ENCODE data around the gene C1orf159.
"Not testable (repeated sequence)": the region's sequence is repeated elsewhere in the genome, so short reads cannot be mapped to it uniquely, and the experiment has no call there.

Gene C1orf159

DNA sequence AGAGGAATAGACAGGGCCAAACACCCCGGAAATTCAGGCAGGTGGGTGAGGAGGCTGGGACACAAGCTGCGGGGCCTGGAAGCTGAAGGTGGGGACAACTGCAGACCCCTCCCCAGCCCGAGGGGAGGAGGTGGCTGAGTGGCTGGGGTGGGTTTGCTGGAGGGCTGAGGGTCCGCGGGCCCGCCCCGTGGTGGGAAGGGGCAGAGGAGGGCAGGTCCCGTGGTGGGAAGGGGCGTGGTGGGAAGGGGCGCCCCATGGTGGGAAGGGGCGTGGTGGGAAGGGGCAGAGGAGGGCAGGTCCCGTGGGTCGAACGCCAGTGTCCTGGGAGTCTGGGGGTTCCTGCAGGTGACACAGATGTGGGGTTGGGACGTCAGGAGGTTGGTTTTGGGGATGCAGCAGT, 33.5 kb upstream of the C1orf159 start:
- DNase-seq (ENCODE audit: low read depth in 2 of 2), result no peak

DNA sequence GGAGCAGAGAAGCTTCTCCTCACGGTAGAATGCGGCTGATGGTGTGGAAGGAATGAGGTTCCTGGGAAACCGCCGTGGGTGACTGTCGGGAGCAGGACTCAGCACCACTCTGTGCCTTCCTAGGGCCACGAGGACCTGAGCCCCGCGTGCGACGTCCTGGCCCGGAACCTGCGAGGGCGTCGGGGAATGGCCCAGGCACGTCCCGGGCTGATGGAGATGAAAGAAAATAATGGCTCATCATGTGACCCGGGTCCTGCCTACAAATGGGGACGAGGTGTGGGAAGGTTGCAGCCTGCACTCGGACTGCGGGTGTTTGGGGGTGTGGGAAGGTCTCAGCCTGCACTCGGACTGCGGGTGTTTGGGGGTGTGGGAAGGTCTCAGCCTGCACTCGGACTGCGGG, 32.7 kb upstream of the C1orf159 start:
- DNase-seq (ENCODE audit: low read depth in 2 of 2), result no peak

DNA sequence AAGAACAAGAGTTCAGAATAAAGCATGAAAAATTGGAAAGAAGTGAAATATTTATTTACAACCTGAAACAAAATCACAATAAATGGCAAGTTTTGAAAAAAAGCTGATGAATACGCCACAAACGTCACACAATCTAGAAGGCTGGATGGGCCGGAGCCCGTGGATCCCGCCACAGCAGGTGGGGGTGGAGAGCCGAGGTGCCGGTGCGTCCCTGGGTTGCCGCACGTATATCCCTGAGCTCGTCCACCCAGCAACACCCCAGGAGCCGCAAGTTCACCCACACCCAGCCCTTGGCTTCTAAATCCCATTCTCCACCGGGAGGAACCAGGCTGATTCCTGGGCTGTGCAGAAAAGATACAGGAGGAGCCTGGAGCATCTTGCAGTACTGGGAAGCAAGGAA, 32.2 kb upstream of the C1orf159 start:
- DNase-seq (ENCODE audit: low read depth in 2 of 2), result no peak

DNA sequence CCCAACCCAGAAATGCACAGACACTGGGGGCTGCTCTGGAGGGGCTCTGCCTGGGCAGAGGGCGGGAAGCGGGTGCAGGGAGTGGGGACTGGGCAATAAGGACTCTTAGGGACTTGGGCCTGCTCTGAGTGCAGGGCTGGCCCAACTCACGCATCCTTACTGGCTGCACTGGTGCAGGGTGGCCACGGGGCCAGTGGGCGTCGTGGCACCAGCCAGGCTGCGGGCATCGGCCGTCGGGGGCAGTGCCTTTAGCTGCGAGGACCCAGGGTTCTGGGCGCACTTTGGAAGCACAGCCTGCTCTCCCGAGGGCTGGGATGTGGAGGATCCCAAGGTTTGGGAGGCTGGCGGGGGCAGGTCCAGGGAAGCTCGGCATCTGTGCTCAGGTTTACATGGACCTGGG, 30.7 kb upstream of the C1orf159 start:
- no peak for DNase-seq (ENCODE audit: low read depth in 2 of 2)

DNA sequence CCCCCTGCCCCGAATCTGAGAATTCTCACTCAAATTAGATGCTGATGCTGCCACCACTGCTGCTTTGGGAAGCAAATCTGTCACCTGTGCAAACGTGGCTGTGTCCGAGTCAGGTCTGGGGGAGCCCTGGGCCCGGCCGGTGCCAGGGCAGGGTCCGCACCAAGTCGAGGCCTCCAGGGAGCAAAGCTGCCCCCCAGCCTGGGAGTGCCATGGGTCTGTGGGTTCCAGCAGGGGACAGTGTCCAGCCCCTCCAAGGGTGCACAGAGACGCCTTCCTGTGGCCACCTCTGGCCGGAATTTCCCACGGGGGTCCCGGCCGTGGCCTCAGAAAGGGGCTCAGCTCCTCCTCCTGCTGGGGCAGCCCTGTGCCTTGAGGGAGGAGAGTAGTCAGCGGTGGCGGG, 30.1 kb upstream of the C1orf159 start:
- DNase-seq (ENCODE audit: low read depth in 2 of 2), result no peak

DNA sequence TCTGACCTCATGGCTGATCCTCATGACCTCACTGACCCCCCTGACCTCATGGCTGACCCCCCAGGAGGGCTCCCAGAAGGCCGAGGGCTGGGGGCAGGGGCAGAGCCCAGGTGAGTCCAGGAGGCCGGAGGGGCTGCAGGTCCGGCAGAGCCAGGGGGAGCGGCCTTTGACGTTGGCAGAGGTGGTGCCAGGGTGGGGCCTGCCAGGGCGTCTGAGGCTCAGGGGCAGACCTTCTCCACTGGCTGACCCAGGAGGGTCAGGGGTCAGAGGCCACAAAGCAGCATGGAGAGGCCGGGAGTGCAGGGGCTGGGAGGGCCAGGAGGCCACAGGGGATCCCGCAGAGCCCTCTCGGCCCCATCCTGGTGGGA, 29.6 kb upstream of the C1orf159 start:
- DNase-seq (ENCODE audit: low read depth in 2 of 2), result no peak

DNA sequence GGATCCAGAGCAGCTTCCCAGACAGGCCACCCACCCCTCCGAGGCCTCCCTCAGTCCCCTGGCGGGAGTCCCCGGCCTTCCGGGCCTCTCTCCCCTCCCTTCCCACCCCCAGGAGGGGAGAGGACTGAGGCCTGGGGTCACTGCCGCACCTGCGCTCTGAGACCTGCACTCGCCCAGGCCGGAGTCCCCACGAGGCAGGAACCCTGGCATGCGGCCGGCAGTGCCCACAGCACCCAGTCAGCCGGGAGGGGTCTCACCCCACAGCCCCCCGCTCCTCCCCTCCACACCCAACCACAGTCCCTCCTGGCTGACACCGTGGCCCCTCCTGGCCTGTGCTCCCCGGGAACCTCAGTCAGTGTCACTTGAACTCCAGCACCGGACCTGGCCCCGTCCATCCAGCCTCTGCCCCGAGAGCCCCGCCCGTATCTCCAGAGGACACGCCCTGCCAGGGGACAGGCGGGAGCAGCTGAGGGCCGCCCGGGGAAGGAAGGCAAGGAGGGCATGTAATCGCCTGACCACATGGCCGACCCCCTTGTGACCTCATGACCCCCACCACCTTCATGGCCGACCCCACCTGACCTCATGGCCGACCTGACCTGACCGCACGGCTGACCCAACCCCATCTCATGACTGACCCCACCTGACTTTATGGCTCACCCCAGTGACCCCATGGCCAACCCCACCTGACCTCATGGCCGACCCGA, 29.1 kb upstream of the C1orf159 start:
- DNase-seq (ENCODE audit: low read depth in 2 of 2), result no peak

DNA sequence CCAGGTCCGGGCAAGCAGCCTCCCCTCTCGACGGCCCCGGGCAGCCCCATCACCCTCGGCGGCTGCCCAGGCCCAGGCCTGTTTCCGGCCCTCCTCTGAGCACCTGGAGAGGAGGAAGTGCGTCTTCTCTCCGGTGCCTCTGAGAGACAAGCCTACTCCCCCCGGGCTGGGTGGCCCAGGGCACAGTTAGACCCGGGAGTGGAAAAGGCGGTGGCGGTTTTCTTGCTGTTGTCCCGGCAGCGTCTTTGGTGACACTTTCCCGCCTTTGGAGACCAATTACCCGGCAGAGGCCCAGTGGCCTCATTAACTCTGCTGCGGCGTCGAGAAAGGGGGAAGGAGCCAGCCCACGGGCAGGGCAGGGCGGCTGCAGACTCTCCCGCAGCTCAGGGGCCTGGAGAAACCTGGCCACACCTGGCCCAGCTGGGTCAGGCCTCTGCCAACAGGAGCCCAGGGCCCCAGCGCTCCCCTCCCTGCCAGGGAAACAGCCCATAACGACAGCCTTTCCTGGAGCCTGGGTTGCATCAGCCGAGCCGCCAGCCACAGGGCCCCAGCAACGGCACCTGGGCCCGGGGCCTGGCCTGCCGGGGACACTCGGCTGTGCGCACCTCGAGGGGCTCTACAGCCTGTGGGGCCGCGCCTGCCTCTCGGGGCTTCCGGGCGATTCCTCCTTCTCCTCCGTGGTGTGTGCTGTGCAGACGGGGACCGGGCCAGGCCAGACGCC, 28.4 kb upstream of the C1orf159 start:
- DNase-seq (ENCODE audit: low read depth in 2 of 2), result no peak

DNA sequence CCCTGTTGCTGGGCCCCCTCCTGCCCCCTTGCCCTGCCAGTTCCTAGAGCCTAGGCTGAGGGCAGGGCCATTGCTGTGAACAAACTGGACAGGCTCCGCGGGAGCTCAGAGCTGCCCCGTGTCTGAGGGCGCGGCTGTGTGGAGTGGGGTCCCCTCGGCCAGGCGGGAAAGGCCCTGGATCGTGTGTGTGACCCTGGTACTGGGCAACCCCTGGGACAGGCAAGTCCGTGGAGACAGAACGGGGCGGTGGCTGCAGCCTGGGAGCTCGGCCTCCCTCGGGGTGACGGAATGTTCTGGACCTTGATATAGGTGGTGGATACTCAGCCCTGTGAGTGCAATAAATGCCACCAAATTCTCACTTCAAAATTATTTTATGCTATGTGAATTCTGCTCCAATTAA, 27.7 kb upstream of the C1orf159 start:
- no peak for DNase-seq (ENCODE audit: low read depth in 2 of 2)

DNA sequence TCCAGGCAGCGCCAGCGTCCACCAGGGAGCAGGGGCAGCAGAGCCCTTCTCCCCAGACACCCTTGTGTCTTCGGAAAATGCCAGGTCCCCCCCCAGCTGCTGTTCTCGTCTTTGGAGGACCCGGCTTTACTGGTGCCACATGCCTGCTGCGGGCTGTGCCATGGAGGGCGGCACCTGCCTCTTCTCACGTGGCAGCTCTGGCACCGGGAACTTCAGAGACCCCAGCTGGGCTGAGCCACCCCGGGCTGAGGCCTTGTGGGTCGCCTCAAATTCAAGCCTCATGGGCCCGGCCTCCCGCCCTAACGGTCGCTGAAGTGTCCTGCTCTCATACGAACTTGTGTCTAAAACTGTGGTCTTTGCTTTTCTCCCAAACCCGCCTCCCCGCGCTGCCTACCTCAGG, 27.0 kb upstream of the C1orf159 start:
- DNase-seq (ENCODE audit: low read depth in 2 of 2), result no peak

DNA sequence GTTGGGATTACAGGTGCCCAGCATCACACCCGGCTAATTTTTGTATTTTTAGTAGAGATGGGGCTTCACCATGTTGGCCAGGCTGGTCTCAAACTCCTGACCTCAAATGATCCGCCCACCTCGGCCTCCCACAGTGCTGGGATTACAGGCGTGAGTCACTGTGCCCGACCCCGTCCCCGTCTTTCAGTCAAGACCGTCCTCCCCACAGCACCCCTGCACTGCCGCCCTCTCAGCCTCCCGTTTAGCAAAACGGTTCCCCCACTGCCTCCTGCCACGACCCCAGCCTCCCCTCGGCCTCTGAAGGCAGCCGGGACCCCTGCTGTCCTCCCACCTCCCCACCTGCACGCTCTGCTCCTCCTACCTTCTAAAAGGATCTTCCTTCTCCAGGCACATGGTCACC, 26.5 kb upstream of the C1orf159 start:
- DNase-seq (ENCODE audit: low read depth in 2 of 2), result not testable (repeated sequence)

DNA sequence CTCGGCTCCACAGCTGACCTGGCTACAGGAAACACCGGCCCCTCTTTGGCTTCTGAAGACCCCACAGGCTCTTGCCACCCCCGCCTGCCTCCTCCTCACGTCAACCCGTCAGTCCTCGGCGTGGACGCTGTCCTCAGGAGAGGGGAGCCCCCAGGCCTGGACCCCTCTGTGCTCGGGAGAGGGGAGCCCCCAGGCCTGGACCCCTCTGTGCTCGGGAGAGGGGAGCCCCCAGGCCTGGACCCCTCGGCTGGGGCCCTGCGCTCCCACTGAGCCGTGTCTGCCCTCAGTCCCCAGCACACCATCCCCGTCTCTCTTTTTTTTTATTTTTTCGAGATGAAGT, 26.0 kb upstream of the C1orf159 start:
- DNase-seq (ENCODE audit: low read depth in 2 of 2), result no peak

DNA sequence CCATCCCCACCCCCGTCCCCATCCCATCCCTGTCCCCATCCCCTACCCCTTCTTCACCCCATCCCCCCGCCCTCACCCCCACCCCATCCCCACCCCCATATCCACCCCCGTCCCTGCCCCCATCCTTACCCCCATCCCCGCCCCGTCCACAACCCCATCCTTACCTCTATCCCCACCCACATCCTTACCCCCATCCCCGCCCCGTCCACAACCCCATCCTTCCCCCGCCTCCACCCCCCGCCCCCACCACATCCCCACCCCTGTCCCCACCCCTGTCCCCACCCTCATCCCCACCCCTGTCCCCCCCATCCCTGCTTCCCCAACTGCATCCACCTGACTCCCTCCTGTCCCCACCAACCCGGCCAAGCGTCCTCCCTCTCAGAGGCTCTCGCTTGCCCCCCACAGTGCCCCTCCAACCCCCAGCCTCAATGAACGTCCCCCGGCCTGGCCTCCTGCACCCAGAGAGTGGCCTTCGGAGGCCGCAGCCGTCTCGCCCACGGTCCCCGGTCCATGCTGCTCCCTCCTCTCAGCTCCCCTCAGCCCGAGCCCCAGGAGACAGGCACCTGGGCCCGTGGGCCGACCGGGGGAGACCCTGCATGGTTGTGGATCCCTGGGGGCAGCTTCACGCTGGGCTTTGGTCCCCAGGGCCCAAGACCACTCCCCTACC, 25.5 kb upstream of the C1orf159 start:
- no peak for DNase-seq (ENCODE audit: low read depth in 2 of 2)

DNA sequence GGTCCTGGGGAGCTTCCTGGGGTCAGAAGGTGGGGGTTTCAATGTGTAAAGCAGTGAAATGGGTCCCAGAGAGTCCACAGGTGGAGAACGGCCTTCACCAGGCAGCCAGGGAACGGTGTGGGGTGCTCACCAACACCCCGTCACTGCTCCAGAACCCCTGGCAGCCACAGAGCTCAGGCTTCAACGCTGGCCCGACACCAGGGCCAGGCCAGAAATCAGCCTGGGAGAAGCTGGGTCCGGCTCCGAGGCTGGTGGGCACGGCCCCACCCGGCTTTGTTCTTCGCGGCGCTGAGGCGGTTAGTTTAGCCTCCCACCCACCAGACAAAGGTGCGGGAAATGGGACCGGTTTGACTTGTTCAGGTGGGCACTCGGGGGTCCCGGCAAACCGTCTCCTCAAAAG, 24.8 kb upstream of the C1orf159 start:
- no peak for DNase-seq (ENCODE audit: low read depth in 2 of 2)

DNA sequence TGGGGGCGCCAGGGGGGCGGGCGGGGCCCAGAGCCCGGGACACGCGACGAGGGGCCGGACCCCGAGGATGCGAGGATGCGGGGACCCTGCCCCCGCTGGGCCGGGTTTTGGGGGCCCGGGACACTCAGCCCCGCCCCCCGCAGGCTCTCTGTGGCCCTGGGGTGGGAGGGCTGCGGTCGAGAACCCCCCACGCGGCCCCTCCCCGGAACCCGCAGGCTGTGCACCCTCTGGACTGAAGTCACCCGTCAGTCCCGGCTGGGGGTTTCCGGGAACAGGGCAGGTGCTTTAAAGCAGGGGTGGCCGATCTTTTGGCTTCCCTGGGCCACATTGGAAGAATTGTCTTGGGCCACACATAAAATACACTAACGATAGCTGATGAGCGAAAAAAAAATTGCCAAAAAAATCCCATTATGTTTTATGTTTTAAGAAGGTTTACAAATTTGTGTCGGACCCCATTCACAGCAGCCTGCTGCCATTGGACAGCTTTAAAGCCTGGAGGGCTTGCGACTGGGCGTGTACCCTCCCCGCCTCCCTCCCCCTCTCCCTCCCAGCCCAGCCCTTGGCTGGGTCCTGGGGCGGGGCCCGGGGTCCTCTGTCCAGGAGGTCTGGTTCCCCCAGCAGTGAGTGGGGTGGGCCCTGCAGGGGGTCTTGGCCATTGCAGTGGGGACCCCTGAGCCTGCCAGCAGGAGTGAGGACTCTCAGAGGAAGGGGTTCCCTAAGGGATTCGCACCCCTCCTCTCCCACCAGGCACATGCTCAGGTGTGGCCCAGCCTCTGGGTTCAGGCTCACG, 21.6 kb upstream of the C1orf159 start:
- DNase-seq (ENCODE audit: low read depth in 2 of 2), result peak; percentile 57 to 69

DNA sequence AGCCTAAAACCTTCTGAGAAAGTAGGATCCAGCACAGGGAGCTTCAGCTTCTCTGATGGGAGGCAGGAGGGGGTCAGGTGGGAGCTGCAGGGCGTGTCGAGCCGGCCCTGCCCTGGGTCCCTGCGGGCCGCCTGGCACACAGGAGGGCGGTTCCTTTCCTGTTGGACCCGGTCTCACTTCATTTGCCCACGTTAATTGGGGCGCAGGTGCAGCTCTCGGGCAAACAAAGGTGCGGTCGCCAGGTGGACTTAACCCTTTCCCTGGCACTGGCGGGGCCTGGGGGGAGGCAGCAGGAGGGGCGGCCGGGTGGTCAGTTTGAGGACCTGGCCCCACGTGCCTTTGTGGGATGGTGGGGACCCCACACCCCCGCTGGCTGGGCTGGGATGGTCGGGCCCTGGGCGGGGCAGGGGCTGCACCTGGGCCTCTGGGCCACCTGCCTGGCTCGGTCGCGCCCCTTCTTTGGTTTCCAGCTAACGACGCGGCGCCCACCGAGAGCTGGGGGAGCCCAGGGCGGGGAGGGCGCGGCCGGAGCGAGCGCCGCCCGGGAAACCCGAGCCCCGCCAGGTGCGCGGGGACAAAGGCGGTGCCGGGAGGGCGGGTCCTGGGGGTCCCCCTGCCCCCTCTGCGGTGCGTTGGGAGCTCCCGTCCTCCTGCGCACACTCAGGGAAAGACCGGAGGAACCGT, 20.8 kb upstream of the C1orf159 start:
- DNase-seq (ENCODE audit: low read depth in 2 of 2), result no peak

DNA sequence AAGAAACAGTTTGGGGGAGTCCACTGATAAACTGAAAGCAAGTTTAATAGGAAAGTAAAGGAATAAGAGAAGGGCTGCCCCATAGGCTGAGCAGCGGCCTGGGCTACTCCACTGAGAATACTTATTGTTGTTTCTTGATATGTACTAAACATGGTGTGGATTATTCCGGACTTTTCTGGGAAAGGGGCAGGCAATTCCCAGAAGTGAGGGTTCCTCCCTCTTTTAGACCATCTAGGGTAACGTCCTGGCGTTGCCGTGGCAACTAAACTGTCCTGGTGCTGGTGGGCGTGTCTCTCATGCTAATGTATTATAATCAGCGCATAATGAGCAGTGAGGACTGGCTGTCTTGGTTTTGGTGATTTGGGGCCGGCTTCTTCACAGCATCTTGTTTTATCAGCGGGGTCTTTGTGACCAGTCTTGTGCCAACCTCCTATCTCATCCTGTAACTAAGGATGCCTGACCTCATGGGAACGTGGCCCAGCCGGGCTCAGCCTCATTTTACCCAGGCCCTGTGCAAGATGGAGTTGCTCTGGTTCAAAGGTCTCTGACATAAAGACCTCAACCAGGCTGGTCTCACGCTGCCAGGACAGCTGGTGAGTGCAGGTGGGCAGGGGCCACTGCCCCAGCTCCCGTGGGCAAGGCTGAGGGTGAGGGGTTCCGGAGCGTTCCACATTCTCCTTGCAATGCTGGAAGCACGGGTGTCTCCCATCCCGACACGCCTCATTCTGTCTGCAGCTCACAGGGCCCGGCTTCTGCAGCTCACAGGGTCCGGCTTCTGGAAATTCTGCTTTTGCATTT, 19.6 kb upstream of the C1orf159 start:
- DNase-seq (ENCODE audit: low read depth in 2 of 2), result no peak

DNA sequence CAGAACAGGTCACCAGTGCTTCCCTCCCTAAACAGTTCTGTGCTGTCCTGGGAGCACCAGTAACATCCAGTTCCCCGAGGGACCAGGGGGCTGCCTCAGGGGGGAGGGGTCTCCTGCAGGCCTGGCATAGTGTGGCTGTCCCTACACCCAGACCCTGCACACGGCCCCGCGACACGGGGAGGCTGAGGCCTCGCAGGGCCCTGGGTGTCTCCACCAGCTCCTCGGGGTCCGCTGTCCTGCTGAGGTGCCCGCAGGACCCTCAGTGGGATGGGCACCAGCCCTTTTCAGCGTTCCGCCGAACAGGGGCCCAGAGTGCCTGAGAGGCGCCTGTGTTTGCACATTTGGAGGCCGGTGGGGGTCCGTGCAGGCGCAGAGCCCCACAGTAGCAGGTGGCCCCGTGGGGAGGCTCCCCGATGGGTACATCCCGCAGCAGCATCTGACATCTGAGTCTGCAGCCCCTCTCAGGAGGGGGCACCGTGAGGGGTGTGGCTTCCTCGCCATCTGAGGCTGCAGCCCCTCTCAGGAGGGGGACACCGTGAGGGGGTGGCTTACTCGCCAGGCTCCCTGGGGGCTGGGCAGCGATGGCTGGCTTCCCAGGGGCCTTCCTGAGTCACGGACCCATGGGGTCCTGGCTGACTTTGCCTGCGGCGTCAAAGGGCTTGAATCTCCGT, 18.5 kb upstream of the C1orf159 start:
- DNase-seq (ENCODE audit: low read depth in 2 of 2), result no peak

DNA sequence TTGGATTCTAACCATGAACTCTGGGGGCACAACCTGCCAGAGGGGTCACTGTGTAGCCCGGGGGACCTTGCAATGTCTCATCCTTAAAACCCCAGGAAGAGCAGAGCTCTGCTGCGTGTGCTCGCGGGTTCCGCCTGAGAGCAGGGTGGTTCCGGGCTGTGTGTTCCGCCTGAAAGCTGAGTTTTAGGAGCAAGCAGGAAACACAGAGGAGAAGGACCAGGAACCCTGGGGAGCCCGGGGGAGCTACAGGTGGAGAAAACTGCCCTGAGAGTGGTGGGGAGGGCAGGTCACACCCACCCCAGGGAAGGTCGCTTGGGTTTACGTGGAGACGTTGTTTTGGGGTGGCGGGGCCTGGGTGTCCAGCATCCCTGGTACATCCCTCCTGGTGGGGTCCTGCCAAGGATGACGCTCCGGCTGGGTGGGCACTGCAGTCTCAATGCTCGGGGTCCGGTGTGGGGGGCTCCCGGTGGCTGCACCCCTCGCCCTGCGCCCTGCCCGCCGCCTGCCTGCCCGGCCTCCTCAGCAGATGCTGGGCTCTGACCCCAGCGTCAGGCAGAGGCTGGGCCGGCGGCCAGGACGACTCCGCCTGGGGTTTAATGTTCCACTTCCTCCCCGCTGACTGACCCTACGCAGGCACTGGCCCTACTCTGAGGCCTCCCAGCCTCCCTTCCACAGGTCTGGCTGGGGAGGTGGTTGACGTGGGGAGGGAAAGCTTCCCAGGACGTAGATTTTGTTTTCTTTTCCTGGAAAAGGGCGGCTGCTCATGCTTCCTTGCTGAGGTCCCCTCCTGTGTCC, 17.3 kb upstream of the C1orf159 start:
- DNase-seq (ENCODE audit: low read depth in 2 of 2), result no peak
